ENCODE measurements around the gene ZNF485. TPM values are rescaled to one million over a fixed set of nuclear protein-coding genes. Genes with fewer than 3 reads are reported as not detected.

Gene ZNF485
- total RNA-seq, 1 donor from 2014 or later: 6.7 TPM

DNA sequence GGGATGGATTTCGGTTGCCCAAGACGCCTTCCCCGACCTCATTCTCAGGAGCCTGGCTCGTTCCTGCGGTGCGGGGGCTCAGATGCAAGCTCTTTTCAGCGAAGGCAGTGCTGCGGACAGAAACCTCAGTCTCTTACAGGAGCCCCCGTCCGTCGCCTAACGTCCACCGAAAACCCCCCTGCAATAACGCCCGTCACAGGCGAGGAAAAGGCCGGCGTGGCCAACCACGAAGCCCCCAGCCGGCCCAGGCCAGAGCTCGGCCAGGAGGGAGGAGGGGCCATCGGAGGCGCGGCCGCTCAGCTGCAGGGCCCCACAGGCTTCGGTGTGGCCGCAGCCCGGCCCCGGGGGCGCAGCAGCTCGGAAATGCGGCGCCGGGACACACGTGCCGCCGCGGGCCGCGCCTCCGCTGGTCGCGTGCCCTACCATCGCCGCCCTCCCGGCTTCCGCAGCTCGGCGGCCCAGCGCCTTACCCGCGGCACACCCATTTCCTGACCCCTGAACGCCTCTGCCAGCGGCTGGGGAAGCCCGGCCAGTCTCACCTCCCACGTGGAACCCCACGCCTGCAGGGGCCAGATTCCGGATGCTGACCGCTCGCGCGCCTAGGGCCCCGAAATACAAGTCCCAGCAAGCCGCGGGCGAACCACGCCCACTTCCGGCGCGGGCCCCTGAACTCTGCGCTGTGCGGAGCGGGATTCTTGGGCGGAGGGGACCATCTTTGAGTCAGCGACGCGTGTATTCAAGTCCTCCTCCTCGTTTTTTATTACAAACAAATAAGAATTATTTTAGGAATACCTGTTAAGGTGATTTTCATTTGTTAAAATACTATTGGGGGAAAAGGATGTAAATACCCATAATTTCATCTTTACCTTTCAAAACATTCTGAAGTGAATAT, 32.0 kb upstream of the ZNF485 start, which contains the start of gene ZNF239:
TSS of gene ZNF239 (minus strand) at position 616 of the 892 bp plus-strand sequence. CDS start 16,537 bp downstream, outside the sequence.
- peaks cover 10% of the 10 kb centered on the region for H3K36me3 Mint-ChIP-seq
- peaks cover 19% of the 10 kb centered on the region for H3K4me1 Mint-ChIP-seq (ENCODE audit: unreplicated experiment)
- H3K4me3 Mint-ChIP-seq: peak within 1 kb of the TSS; percentile 91

DNA sequence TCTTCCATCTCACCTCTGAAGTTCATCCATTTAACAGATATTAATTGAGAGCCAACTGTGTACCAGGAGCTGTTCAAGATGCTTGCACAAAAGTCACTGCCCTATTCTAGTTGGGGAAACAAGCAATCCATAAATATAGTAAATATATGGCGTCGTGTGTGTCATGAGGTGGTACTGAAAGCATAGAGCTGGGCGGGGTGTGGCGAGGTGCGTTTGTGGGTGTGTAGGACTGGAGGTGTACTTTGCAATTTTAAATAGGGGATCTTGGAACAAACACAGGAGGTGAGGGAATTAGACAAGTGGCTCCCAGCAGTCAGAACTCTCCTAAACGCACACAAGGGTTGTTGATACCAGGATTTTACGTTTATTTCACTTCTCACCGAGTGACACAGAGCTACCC, 31.3 kb upstream of the ZNF485 start:
- no peak for DNase-seq (ENCODE audit: extremely low spot score, unreplicated experiment)
- Mint-ChIP-seq H3K27me3 (peaks cover 54% of the 10 kb centered on the region), H3K9me3 (peaks cover 11% of the 10 kb centered on the region), H3K4me3 (peak overlapping the region; percentile 91), H3K36me3 (peaks cover 10% of the 10 kb centered on the region), H3K4me1 (ENCODE audit: unreplicated experiment) (peaks cover 19% of the 10 kb centered on the region), H3K27ac (no peak overlapping the region)
- TF ChIP-seq CTCF (conservative IDR thresholded peaks at IDR 0.05): no peak

More for the DNA sequence above, 32.0 kb upstream of the ZNF485 start, which contains the start of gene ZNF239:
- peak; percentile 91 for DNase-seq (ENCODE audit: extremely low spot score, unreplicated experiment)
- Mint-ChIP-seq H3K9me3 (peaks cover 11% of the 10 kb centered on the region), H3K27me3 (peaks cover 48% of the 10 kb centered on the region), H3K27ac (peak within 1 kb of the TSS; percentile 73)
- TF ChIP-seq CTCF (conservative IDR thresholded peaks at IDR 0.05): peak; percentile 24

- Mint-ChIP-seq H3K36me3 (peaks cover 3% of the 10 kb centered on the region), H3K9me3 (peaks cover 11% of the 10 kb centered on the region), H3K27ac (no peak overlapping the region), H3K4me3 (peak overlapping the region; percentile 91), H3K4me1 (ENCODE audit: unreplicated experiment) (peaks cover 13% of the 10 kb centered on the region), H3K27me3 (peaks cover 60% of the 10 kb centered on the region)
- no peak for DNase-seq (ENCODE audit: extremely low spot score, unreplicated experiment)
- TF ChIP-seq CTCF (conservative IDR thresholded peaks at IDR 0.05): no peak
Measured at GRCh38 chr10:43576062-43576461, 30.2 kb upstream of the ZNF485 start.

- no peak for DNase-seq (ENCODE audit: extremely low spot score, unreplicated experiment)
- no peak for TF ChIP-seq CTCF (conservative IDR thresholded peaks at IDR 0.05)
- Mint-ChIP-seq H3K36me3 (no peaks in the 10 kb centered on the region), H3K4me1 (ENCODE audit: unreplicated experiment) (peaks cover 13% of the 10 kb centered on the region), H3K4me3 (peak overlapping the region; percentile 9), H3K9me3 (peaks cover 11% of the 10 kb centered on the region), H3K27me3 (peaks cover 63% of the 10 kb centered on the region), H3K27ac (no peak overlapping the region)
Measured at GRCh38 chr10:43576580-43576979, 29.7 kb upstream of the ZNF485 start.

DNA sequence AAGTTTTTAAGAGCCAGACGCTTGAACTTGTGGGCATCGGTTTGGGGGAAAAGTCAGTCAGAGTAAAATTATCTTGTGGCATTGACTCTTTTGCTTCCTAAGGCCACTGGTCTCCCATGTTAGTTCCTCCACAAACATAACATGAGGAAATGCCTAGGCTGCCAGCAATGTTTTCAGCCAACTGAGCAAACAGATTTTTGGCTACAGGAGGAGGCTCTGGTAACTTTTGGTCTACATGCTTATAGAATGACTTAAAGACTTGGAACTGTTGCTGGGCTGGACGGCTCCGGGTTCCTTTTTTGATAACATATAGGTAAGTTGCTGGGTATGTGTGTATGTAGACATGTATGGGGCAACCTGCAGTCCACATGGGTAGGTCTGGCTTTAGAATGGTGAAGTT, 22.2 kb upstream of the ZNF485 start:
- Mint-ChIP-seq H3K9me3 (no peaks in the 10 kb centered on the region), H3K27me3 (peaks cover 30% of the 10 kb centered on the region), H3K4me1 (ENCODE audit: unreplicated experiment) (peaks cover 8% of the 10 kb centered on the region), H3K27ac (no peak overlapping the region), H3K4me3 (no peak overlapping the region), H3K36me3 (no peaks in the 10 kb centered on the region)
- no peak for TF ChIP-seq CTCF (conservative IDR thresholded peaks at IDR 0.05)
- DNase-seq (ENCODE audit: extremely low spot score, unreplicated experiment): no peak

Measured in type B pancreatic cell (in vitro differentiated cells).